Osteocyte (in vitro differentiated cells): ENCODE results near the gene RAB35. TPM values are rescaled to one million over a fixed set of nuclear protein-coding genes. Genes with fewer than 3 reads are reported as not detected.

Source experiments
- DNase-seq: peaks from one replicate; pipeline ENCODE4 v3.0.0; 2021; ENCODE audit warnings: mixed read lengths; ENCODE audit not compliant: unreplicated experiment; ENCODE audit errors: extremely low spot score
- H3K27ac Mint-ChIP-seq: one replicate; pipeline ENCODE4 v1.8.0; 2021; ENCODE audit warnings: mild to moderate bottlenecking, mixed read lengths; ENCODE audit not compliant: unreplicated experiment
- H3K27me3 Mint-ChIP-seq: one replicate; pipeline ENCODE4 v1.8.0; 2021; ENCODE audit warnings: mixed read lengths; ENCODE audit not compliant: unreplicated experiment
- H3K36me3 Mint-ChIP-seq: one replicate; pipeline ENCODE4 v1.8.0; 2021; ENCODE audit warnings: mixed read lengths; ENCODE audit not compliant: unreplicated experiment
- H3K4me1 Mint-ChIP-seq: one replicate; pipeline ENCODE4 v1.8.0; 2021; ENCODE audit warnings: mixed read lengths; ENCODE audit not compliant: unreplicated experiment
- H3K4me3 Mint-ChIP-seq: one replicate; pipeline ENCODE4 v1.8.0; 2021; ENCODE audit warnings: mild to moderate bottlenecking, moderate library complexity, mixed read lengths; ENCODE audit not compliant: unreplicated experiment
- H3K9me3 Mint-ChIP-seq: one replicate; pipeline ENCODE4 v1.8.0; 2021; ENCODE audit warnings: mixed read lengths; ENCODE audit not compliant: unreplicated experiment
- CTCF ChIP-seq: fragments of 200-600 bp; sonication (generic); IDR thresholded peaks from 2 replicates; pipeline ENCODE4 v1.5.0; 2021; ENCODE audit warnings: antibody characterized with exemption, mild to moderate bottlenecking, moderate library complexity
- total RNA-seq: library from RNA; stranded (reverse); gene quantifications from 2 replicates; pipeline ENCODE4 v1.2.1, GENCODE V29; 2021

The RAB35 gene
- total RNA-seq, 1 donor from 2014 or later = 47.1 TPM

- Mint-ChIP-seq H3K36me3 (peaks cover 12% of the 10 kb centered on the region), H3K4me3 (no peak overlapping the region), H3K27me3 (no peaks in the 10 kb centered on the region), H3K27ac (no peak overlapping the region), H3K4me1 (peaks cover 2% of the 10 kb centered on the region), H3K9me3 (no peaks in the 10 kb centered on the region)
- TF ChIP-seq CTCF = no peak
- no peak for DNase-seq
Measured at GRCh38 chr12:120092551-120093335, 23.8 kb downstream of the RAB35 start.

- Mint-ChIP-seq H3K36me3 (peaks cover 12% of the 10 kb centered on the region), H3K27me3 (no peaks in the 10 kb centered on the region), H3K4me3 (no peak overlapping the region), H3K9me3 (no peaks in the 10 kb centered on the region), H3K4me1 (peaks cover 12% of the 10 kb centered on the region), H3K27ac (no peak overlapping the region)
- TF ChIP-seq CTCF = no peak
- DNase-seq = no peak
Measured at GRCh38 chr12:120091371-120092090, 25.0 kb downstream of the RAB35 start.

GRCh38 chr12:120090626-120091295 lies 25.8 kb downstream of the RAB35 start:
- Mint-ChIP-seq H3K27ac (no peak overlapping the region), H3K36me3 (peaks cover 12% of the 10 kb centered on the region), H3K4me3 (no peak overlapping the region), H3K9me3 (no peaks in the 10 kb centered on the region), H3K27me3 (no peaks in the 10 kb centered on the region), H3K4me1 (peaks cover 17% of the 10 kb centered on the region)
- DNase-seq = no peak
- no peak for TF ChIP-seq CTCF

GRCh38 chr12:120090206-120090605 lies 26.3 kb downstream of the RAB35 start:
- Mint-ChIP-seq H3K4me3 (no peak overlapping the region), H3K4me1 (peaks cover 17% of the 10 kb centered on the region), H3K27me3 (no peaks in the 10 kb centered on the region), H3K36me3 (peaks cover 12% of the 10 kb centered on the region), H3K27ac (no peak overlapping the region), H3K9me3 (no peaks in the 10 kb centered on the region)
- TF ChIP-seq CTCF = no peak
- no peak for DNase-seq

- H3K36me3 Mint-ChIP-seq = peaks cover 11% of the 10 kb centered on the region
- no peaks in the 10 kb centered on the region for H3K9me3 Mint-ChIP-seq
- H3K4me3 Mint-ChIP-seq = no peak overlapping the region
- no peak overlapping the region for H3K27ac Mint-ChIP-seq
- peaks cover 17% of the 10 kb centered on the region for H3K4me1 Mint-ChIP-seq
- TF ChIP-seq CTCF = no peak
- DNase-seq = no peak
- peaks cover 1% of the 10 kb centered on the region for H3K27me3 Mint-ChIP-seq
Measured at GRCh38 chr12:120089796-120090195, 26.8 kb downstream of the RAB35 start.
